IMR-90 (cell line): ENCODE data around the gene DAPK3. TPM values are rescaled to one million over a fixed set of nuclear protein-coding genes. Genes with fewer than 3 reads are reported as not detected.

ENCODE experiments used
- ATAC-seq: fragments of 200-7000 bp; cut with Tn5 transposase; 2 replicates; pipeline ENCODE4 v1.9.1; 2020; ENCODE audit warnings: low read depth, mild to moderate bottlenecking, moderate library complexity
- BruUV-seq: library from RNA; stranded (reverse); fragments of 400-500 nt; replicated peaks from 2 replicates; lab custom pipeline; 2021; lab: Mats Ljungman, UMichigan
- CTCF ChIA-PET: fragments of 300-600 bp; formaldehyde crosslinking; extraction: SDS; loops from one replicate; lab custom pipeline; 2021; ENCODE audit warnings: antibody characterized with exemption; lab: Yijun Ruan, JAX
- POLR2A ChIA-PET: fragments of 300-600 bp; sonication (Branson Sonifier 250); formaldehyde crosslinking; loops from one replicate; lab custom pipeline; 2022; ENCODE audit warnings: antibody characterized with exemption; ENCODE audit not compliant: unreplicated experiment; lab: Charles Lee
- DNase-seq: peaks from one replicate; pipeline ENCODE4 v3.0.0; 2013
- H2AFZ ChIP-seq: replicated peaks from 2 replicates; pipeline ENCODE3; 2013; ENCODE audit warnings: low read length, mild to moderate bottlenecking; ENCODE audit not compliant: poor library complexity
- H2AK5ac ChIP-seq: 2 replicates; pipeline ENCODE4 v1.6.1; 2013; ENCODE audit warnings: low read depth, low read length, inconsistent platforms
- H2AK9ac ChIP-seq: replicated peaks from 2 replicates; pipeline ENCODE3; 2013; ENCODE audit warnings: mild to moderate bottlenecking, low read depth, low read length, moderate library complexity; ENCODE audit not compliant: poor library complexity
- H2BK120ac ChIP-seq: 2 replicates; pipeline ENCODE4 v1.6.1; 2013; ENCODE audit warnings: low read depth, low read length, inconsistent platforms
- H2BK15ac ChIP-seq: 3 replicates; pipeline ENCODE4 v1.6.1; 2013; ENCODE audit warnings: low read depth, low read length, inconsistent platforms
- H2BK20ac ChIP-seq: 2 replicates; pipeline ENCODE4 v1.6.1; 2013; ENCODE audit warnings: low read depth, mild to moderate bottlenecking, inconsistent platforms, low read length, moderate library complexity
- H2BK5ac ChIP-seq: 2 replicates; pipeline ENCODE4 v1.6.1; 2013; ENCODE audit warnings: mild to moderate bottlenecking, low read depth, low read length, inconsistent platforms; ENCODE audit not compliant: poor library complexity, severe bottlenecking
- H3K14ac ChIP-seq: replicated peaks from 2 replicates; pipeline ENCODE4 v1.6.1; 2013; ENCODE audit warnings: low read depth, low read length, inconsistent platforms
- H3K18ac ChIP-seq: 2 replicates; pipeline ENCODE4 v1.6.1; 2013; ENCODE audit warnings: low read depth, low read length, control low read depth
- H3K23ac ChIP-seq: 2 replicates; pipeline ENCODE4 v1.6.1; 2013; ENCODE audit warnings: low read depth, low read length, inconsistent platforms
- H3K27ac ChIP-seq: 2 replicates; pipeline ENCODE4 v1.5.1; 2013; ENCODE audit warnings: mild to moderate bottlenecking, control low read depth, low read length; ENCODE audit not compliant: insufficient read depth
- H3K27me3 ChIP-seq: 2 replicates; pipeline ENCODE4 v1.6.1; 2013; ENCODE audit warnings: low read length; ENCODE audit not compliant: control insufficient read depth, insufficient read depth
- H3K36me3 ChIP-seq: 2 replicates; pipeline ENCODE4 v1.6.1; 2013; ENCODE audit warnings: low read length, mixed read lengths; ENCODE audit not compliant: control insufficient read depth, insufficient read depth
- H3K4ac ChIP-seq: 2 replicates; pipeline ENCODE4 v1.6.1; 2013; ENCODE audit warnings: low read depth, low read length, inconsistent platforms
- H3K4me1 ChIP-seq: 2 replicates; pipeline ENCODE4 v1.6.1; 2013; ENCODE audit warnings: low read length, mixed read lengths; ENCODE audit not compliant: control insufficient read depth, insufficient read depth
- H3K4me2 ChIP-seq: 2 replicates; pipeline ENCODE4 v1.6.1; 2013; ENCODE audit warnings: low read depth, mild to moderate bottlenecking, control low read depth, low read length, moderate library complexity
- H3K4me3 ChIP-seq: 2 replicates; pipeline ENCODE4 v1.5.1; 2013; ENCODE audit warnings: low read depth, mild to moderate bottlenecking, control low read depth, low read length, moderate library complexity; ENCODE audit not compliant: insufficient read depth
- H3K56ac ChIP-seq: 2 replicates; pipeline ENCODE4 v1.6.1; 2013; ENCODE audit warnings: low read length, inconsistent platforms; ENCODE audit not compliant: insufficient read depth; ENCODE audit errors: extremely low read depth
- H3K79me1 ChIP-seq, 2 experiments: 2 replicates each; pipeline ENCODE4 v1.6.1; 2013; ENCODE audit warnings: low read length in 2 of 2, inconsistent platforms in 1 of 2, low read depth in 1 of 2
- H3K9ac ChIP-seq: 2 replicates; pipeline ENCODE4 v1.6.1; 2013; ENCODE audit warnings: low read depth, low read length, control low read depth
- H3K9me1 ChIP-seq: 2 replicates; pipeline ENCODE4 v1.6.1; 2013; ENCODE audit warnings: low read length, inconsistent platforms; ENCODE audit not compliant: insufficient read depth
- H3K9me3 ChIP-seq: 2 replicates; pipeline ENCODE4 v1.6.1; 2013; ENCODE audit warnings: low read length; ENCODE audit not compliant: control insufficient read depth, insufficient read depth
- H4K20me1 ChIP-seq: 2 replicates; pipeline ENCODE4 v1.6.1; 2013; ENCODE audit warnings: low read length, inconsistent platforms; ENCODE audit not compliant: insufficient read depth
- H4K5ac ChIP-seq: 2 replicates; pipeline ENCODE4 v1.6.1; 2013; ENCODE audit warnings: mild to moderate bottlenecking, low read depth, low read length, control low read depth
- H4K8ac ChIP-seq, 2 experiments: 2 replicates each; pipeline ENCODE4 v1.6.1; 2013; ENCODE audit warnings: low read depth in 2 of 2, low read length in 2 of 2, control low read depth in 1 of 2, inconsistent platforms in 1 of 2
- H4K91ac ChIP-seq: 2 replicates; pipeline ENCODE4 v1.6.1; 2013; ENCODE audit warnings: low read depth, low read length, inconsistent platforms; ENCODE audit not compliant: insufficient read depth
- BHLHE40 ChIP-seq: fragments of 150-350 bp; IDR thresholded peaks from 2 replicates; pipeline ENCODE4 v1.6.1; 2016; ENCODE audit warnings: mild to moderate bottlenecking, low read depth, low read length
- CEBPB ChIP-seq: IDR thresholded peaks from 2 replicates; pipeline ENCODE4 v1.6.1; 2012; ENCODE audit warnings: low read depth, low read length, improper control_type of control experiment
- CTCF ChIP-seq: conservative IDR thresholded peaks from 2 replicates; pipeline ENCODE4 v1.5.1; 2012; ENCODE audit warnings: mild to moderate bottlenecking, low read depth, low read length, improper control_type of control experiment
- ELK1 ChIP-seq: fragments of 150-350 bp; IDR thresholded peaks from 2 replicates; pipeline ENCODE4 v1.6.1; 2016; ENCODE audit warnings: low read depth, mild to moderate bottlenecking, low read length, moderate library complexity, borderline replicate concordance
- MAFK ChIP-seq: IDR thresholded peaks from 2 replicates; pipeline ENCODE4 v1.6.1; 2012; ENCODE audit warnings: low read depth, low read length, improper control_type of control experiment
- MXI1 ChIP-seq: IDR thresholded peaks from 2 replicates; pipeline ENCODE4 v1.6.1; 2012; ENCODE audit warnings: low read depth, mild to moderate bottlenecking, low read length, moderate library complexity, borderline replicate concordance
- NFE2L2 ChIP-seq: fragments of 150-350 bp; IDR thresholded peaks from 2 replicates; pipeline ENCODE4 v1.6.1; 2016; ENCODE audit warnings: low read depth, mild to moderate bottlenecking, low read length
- WGBS, 2 experiments: methylation state at CpG; one replicate each; pipeline versions ENCODE4 v1.1.5 to v1.1.7; 2013; ENCODE audit warnings: missing lambda C conversion rate in 2 of 2; ENCODE audit not compliant: insufficient read length in 1 of 2; ENCODE audit errors: extremely low coverage in 2 of 2; 5-methylcytosine and 5-hydroxymethylcytosine counted together
- dilution Hi-C: fragments of 300-500 bp; cut with HindIII; formaldehyde crosslinking; loops from one replicate; pipeline ENCODE4 v1.14.3; 2018; ENCODE audit warnings: low sequenced_read_pairs; ENCODE audit not compliant: unreplicated experiment
- in situ Hi-C: fragments of 300-500 bp; cut with MboI; formaldehyde crosslinking; loops from 3 replicates; pipeline ENCODE4 v1.14.3; 2019; ENCODE audit warnings: low sequenced_read_pairs, inconsistent platforms, mixed read lengths
- intact Hi-C: fragments of 100-400 bp; cut with micrococcal nuclease; formaldehyde crosslinking; loops from 2 replicates; pipeline ENCODE4 v1.10.0; 2022
- polyA plus RNA-seq, 3 experiments: library from polyadenylated mRNA; depleted of rRNA; stranded (reverse); fragments of >200 nt; gene quantifications; 2 replicates each; pipeline ENCODE4 v1.2.3, GENCODE V29; 2012; ENCODE audit warnings: low replicate concordance in 1 of 3
- total RNA-seq: library from RNA; depleted of rRNA; stranded (reverse); fragments of >200 nt; gene quantifications from 2 replicates; pipeline ENCODE4 v1.2.3, GENCODE V29; 2012

DAPK3 gene
- total and polyA plus RNA-seq, 2 of the 4 experiments (the other 2 are of a cell fraction): 145 to 188 TPM

- H2BK15ac ChIP-seq: no peak overlapping the region
- H4K8ac ChIP-seq: no peak overlapping the region
- no peak overlapping the region for H3K23ac ChIP-seq
- dilution Hi-C loops (no loop called here), in situ Hi-C loops (no loop called here), intact Hi-C loops (no loop called here)
- no peaks in the 10 kb centered on the region for H3K4me1 ChIP-seq
- no peak overlapping the region for H2AK9ac ChIP-seq
- no peak overlapping the region for H2BK120ac ChIP-seq
- ATAC-seq (no peak), DNase-seq (no peak)
- no peaks in the 10 kb centered on the region for H3K79me1 ChIP-seq
- no peak overlapping the region for H3K18ac ChIP-seq
- H2BK20ac ChIP-seq: no peak overlapping the region
- no peak overlapping the region for H3K56ac ChIP-seq
- ChIA-PET CTCF (no interaction called here), POLR2A (no interaction called here)
- H3K36me3 ChIP-seq: no peaks in the 10 kb centered on the region
- H2BK5ac ChIP-seq: no peak overlapping the region
- H3K4ac ChIP-seq: no peak overlapping the region
- H3K4me3 ChIP-seq: no peak overlapping the region
- H3K27ac ChIP-seq: no peak overlapping the region
- H3K9me1 ChIP-seq: no peaks in the 10 kb centered on the region
- no peak overlapping the region for H3K9ac ChIP-seq
- H4K5ac ChIP-seq: no peak overlapping the region
- H3K27me3 ChIP-seq: no peaks in the 10 kb centered on the region
- TF ChIP-seq BHLHE40 (no peak), ELK1 (no peak), NFE2L2 (no peak), CTCF (no peak), MXI1 (no peak), CEBPB (no peak), MAFK (no peak)
- no peak overlapping the region for H2AK5ac ChIP-seq
- H4K91ac ChIP-seq: no peak overlapping the region
- no peak overlapping the region for H3K4me2 ChIP-seq
- no CpG with 5 or more reads among the region's 11 CpGs for WGBS, 2 experiments
- H4K20me1 ChIP-seq: no peaks in the 10 kb centered on the region
- H3K9me3 ChIP-seq: no peaks in the 10 kb centered on the region
- no peak overlapping the region for H2AFZ ChIP-seq
- no peak overlapping the region for H3K14ac ChIP-seq
- BruUV-seq: no TSS peak
These were observed 26.7 kb downstream of the DAPK3 start for GRCh38 chr19:3944018-3944721.
